Measurements from ENCODE around the gene PSMD10. TPM values are rescaled to one million over a fixed set of nuclear protein-coding genes. Genes with fewer than 3 reads are reported as not detected.

PSMD10 gene
- total RNA-seq, 1 experiment from 2014 or later: 88.6 TPM

GRCh38 chrX:108071578-108071977 is 19.8 kb downstream of the PSMD10 start:
- intact Hi-C loops (cut with micrococcal nuclease; ENCODE audit: unreplicated experiment) (loop anchor here (5.0 to 10.0 kb wide), 3 partner anchors 137 to 414 kb away; partner anchors contain the start of genes NCBP2L and TSC22D3), in situ Hi-C loops (cut with HindIII; ENCODE audit: low pct_unique_long_range_greater_than_20kb, low sequenced_read_pairs) (no loop called here)
- Histone ChIP-seq H3K36me3 (ENCODE audit: control insufficient read depth, insufficient read depth, low read length) (no peaks in the 10 kb centered on the region), H3K27ac (ENCODE audit: low read length) (no peak overlapping the region), H3K4me1 (ENCODE audit: control insufficient read depth, insufficient read depth, low read length) (peaks cover 5% of the 10 kb centered on the region), H3K27me3 (ENCODE audit: control insufficient read depth, insufficient read depth, low read length) (no peaks in the 10 kb centered on the region), H3K4me3 (ENCODE audit: low read depth in 2 of 2, low read length in 2 of 2) (no peak overlapping the region), H3K9me3 (ENCODE audit: control insufficient read depth, insufficient read depth, low read depth, low read length) (no peaks in the 10 kb centered on the region)
- BruUV-seq (replicated peaks): no TSS peak
- no peak for DNase-seq (ENCODE audit: low read depth, low spot score)
- CTCF ChIA-PET: no interaction called here
- peak; percentile 59; the same call in 1 of the 2 replicates for ATAC-seq
- POLR2A ChIA-PET: no interaction called here
- TF ChIP-seq SIN3A (IDR thresholded peaks at IDR 0.05; ENCODE audit: borderline replicate concordance, insufficient read depth, low read depth, low read length): no peak
- no peak for TF ChIP-seq REST (IDR thresholded peaks at IDR 0.05; ENCODE audit: insufficient read depth in 1 of 2, low read depth in 2 of 2, low read length in 1 of 2)

GRCh38 chrX:108070891-108071290 is 20.5 kb downstream of the PSMD10 start:
- Histone ChIP-seq H3K9me3 (ENCODE audit: control insufficient read depth, insufficient read depth, low read depth, low read length) (no peaks in the 10 kb centered on the region), H3K4me3 (ENCODE audit: low read depth in 2 of 2, low read length in 2 of 2) (no peak overlapping the region), H3K36me3 (ENCODE audit: control insufficient read depth, insufficient read depth, low read length) (no peaks in the 10 kb centered on the region), H3K4me1 (ENCODE audit: control insufficient read depth, insufficient read depth, low read length) (peaks cover 5% of the 10 kb centered on the region), H3K27me3 (ENCODE audit: control insufficient read depth, insufficient read depth, low read length) (no peaks in the 10 kb centered on the region), H3K27ac (ENCODE audit: low read length) (no peak overlapping the region)
- ChIA-PET POLR2A (no interaction called here), CTCF (interaction anchor here (0.6 kb wide), 1 partner anchor 1071 kb away, joined by 9 read pairs; no protein-coding TSS in a partner anchor)
- no TSS peak for BruUV-seq (replicated peaks)
- in situ Hi-C loops (cut with HindIII; ENCODE audit: low pct_unique_long_range_greater_than_20kb, low sequenced_read_pairs) (no loop called here), intact Hi-C loops (cut with micrococcal nuclease; ENCODE audit: unreplicated experiment) (loop anchor here (5.0 to 10.0 kb wide), 3 partner anchors 136 to 414 kb away; partner anchors contain the start of genes NCBP2L and TSC22D3)
- DNase-seq (ENCODE audit: low read depth, low spot score) (no peak), ATAC-seq (peak; percentile 73; the same call in 1 of the 2 replicates)
- no peak for TF ChIP-seq TCF7L2 (IDR thresholded peaks at IDR 0.05; ENCODE audit: low read depth, low read length)
- no peak for TF ChIP-seq REST (IDR thresholded peaks at IDR 0.05; ENCODE audit: insufficient read depth in 1 of 2, low read depth in 2 of 2, low read length in 1 of 2)
- TF ChIP-seq SIN3A (IDR thresholded peaks at IDR 0.05; ENCODE audit: borderline replicate concordance, insufficient read depth, low read depth, low read length): no peak
- TF ChIP-seq POLR2AphosphoS5 (IDR thresholded peaks at IDR 0.05; ENCODE audit: low read depth, low read length): no peak
- no peak for TF ChIP-seq CTCF (IDR thresholded peaks at IDR 0.05)
